Stimulated activated effector memory CD8-positive, alpha-beta T cell treated with anti-CD3 and anti-CD28 coated beads, Interleukin-12 subunit alpha, Interleukin-12 subunit beta, amount 100 ng/mL, for 72 hours (primary cell): Measurements from ENCODE around the gene SHB.

Experiments
- ATAC-seq: fragments of 150-1000 bp; cut with Tn5 transposase; 2 replicates; pipeline ENCODE4 v1.10.0; 2021
- DNase-seq, 2 donors: peaks; one replicate each; pipeline ENCODE4 v3.0.0; 2021 to 2022; ENCODE audit warnings: low spot score in 2 of 2
- H3K27ac Mint-ChIP-seq: one replicate; pipeline ENCODE4 v1.8.0; 2022; ENCODE audit warnings: mild to moderate bottlenecking, mixed read lengths
- H3K36me3 Mint-ChIP-seq: one replicate; pipeline ENCODE4 v1.8.0; 2022; ENCODE audit warnings: mild to moderate bottlenecking, mixed read lengths
- H3K4me1 Mint-ChIP-seq: one replicate; pipeline ENCODE4 v1.8.0; 2022; ENCODE audit warnings: mixed read lengths
- H3K4me3 Mint-ChIP-seq: one replicate; pipeline ENCODE4 v1.8.0; 2022; ENCODE audit warnings: mild to moderate bottlenecking, mixed read lengths
- H3K9me3 Mint-ChIP-seq: one replicate; pipeline ENCODE4 v1.8.0; 2022; ENCODE audit warnings: mixed read lengths

Gene SHB

GRCh38 chr9:37937366-37937765 is 131.7 kb downstream of the SHB start:
- no peak overlapping the region for H3K4me3 Mint-ChIP-seq
- H3K4me1 Mint-ChIP-seq: no peaks in the 10 kb centered on the region
- DNase-seq: no peak
- H3K9me3 Mint-ChIP-seq: no peaks in the 10 kb centered on the region
- ATAC-seq: no peak
- no peaks in the 10 kb centered on the region for H3K36me3 Mint-ChIP-seq
- no peak overlapping the region for H3K27ac Mint-ChIP-seq

- ATAC-seq (no peak), DNase-seq (no peak)
- Mint-ChIP-seq H3K4me1 (no peaks in the 10 kb centered on the region), H3K36me3 (no peaks in the 10 kb centered on the region), H3K27ac (no peak overlapping the region), H3K9me3 (no peaks in the 10 kb centered on the region), H3K4me3 (no peak overlapping the region)
These were observed 132.1 kb downstream of the SHB start for GRCh38 chr9:37936965-37937364.

DNA sequence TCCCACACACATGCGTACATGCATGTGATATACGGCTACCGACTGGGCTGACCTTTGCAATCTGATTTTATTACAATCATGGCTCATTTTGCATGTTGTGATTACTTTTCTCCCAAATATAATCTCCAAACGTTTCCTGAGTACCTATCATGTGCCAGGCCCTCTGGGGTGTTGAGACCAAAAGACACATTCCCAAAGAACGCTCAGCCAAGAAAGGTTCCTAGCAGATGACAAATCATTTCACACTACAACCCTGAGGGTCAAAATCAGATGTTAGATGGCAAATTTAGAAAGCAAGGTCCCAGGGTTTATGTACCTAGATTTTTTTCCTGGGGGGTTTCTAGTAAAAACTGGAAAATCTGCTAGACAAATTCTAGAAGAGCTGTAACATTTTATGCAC is 132.7 kb downstream of the SHB start:
- Mint-ChIP-seq H3K36me3 (no peaks in the 10 kb centered on the region), H3K27ac (no peak overlapping the region), H3K4me3 (no peak overlapping the region), H3K4me1 (no peaks in the 10 kb centered on the region), H3K9me3 (no peaks in the 10 kb centered on the region)
- ATAC-seq (no peak), DNase-seq (no peak)

DNA sequence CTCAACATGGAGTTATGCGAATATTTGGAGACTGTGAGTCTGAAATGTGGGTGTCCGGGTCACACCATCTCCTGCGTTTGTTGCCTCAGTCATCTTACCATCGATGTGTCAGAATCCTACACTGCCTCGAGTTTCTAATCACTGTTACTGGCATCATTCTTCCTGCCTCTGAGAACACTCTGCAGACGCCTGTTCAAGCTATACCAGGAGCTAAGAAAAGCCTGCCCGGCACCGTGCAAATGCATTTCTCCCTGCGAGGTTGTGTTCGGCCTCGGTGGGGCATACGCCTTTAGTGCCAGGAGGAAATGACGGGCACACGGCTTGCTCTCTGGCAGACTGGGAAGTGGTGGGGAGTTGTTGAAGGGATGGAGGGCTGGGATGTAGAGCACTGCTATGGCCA is 133.9 kb downstream of the SHB start:
- Mint-ChIP-seq H3K4me1 (no peaks in the 10 kb centered on the region), H3K27ac (no peak overlapping the region), H3K9me3 (no peaks in the 10 kb centered on the region), H3K36me3 (no peaks in the 10 kb centered on the region), H3K4me3 (no peak overlapping the region)
- DNase-seq (no peak), ATAC-seq (no peak)

DNA sequence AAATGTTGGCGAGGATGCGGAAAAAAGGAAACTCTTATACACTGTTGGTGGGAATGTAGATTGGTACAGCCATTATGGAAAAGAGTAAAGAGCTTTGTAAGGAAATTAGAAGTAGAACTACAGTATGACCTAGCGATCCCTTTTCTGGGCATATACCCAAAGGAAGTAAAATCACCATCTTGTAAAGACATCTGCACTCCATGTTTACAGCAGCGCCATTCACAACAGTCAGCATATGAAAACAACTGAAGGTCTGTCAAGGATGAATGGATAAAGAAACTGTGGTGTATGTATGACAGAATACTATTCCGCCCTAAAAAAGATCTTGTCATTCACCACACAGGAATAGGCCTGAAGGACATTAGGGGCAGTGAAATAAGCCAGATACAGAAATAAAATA is 137.4 kb downstream of the SHB start:
- Mint-ChIP-seq H3K36me3 (no peaks in the 10 kb centered on the region), H3K27ac (no peak overlapping the region), H3K4me1 (no peaks in the 10 kb centered on the region), H3K4me3 (no peak overlapping the region), H3K9me3 (no peaks in the 10 kb centered on the region)
- ATAC-seq (no peak), DNase-seq (no peak)

DNA sequence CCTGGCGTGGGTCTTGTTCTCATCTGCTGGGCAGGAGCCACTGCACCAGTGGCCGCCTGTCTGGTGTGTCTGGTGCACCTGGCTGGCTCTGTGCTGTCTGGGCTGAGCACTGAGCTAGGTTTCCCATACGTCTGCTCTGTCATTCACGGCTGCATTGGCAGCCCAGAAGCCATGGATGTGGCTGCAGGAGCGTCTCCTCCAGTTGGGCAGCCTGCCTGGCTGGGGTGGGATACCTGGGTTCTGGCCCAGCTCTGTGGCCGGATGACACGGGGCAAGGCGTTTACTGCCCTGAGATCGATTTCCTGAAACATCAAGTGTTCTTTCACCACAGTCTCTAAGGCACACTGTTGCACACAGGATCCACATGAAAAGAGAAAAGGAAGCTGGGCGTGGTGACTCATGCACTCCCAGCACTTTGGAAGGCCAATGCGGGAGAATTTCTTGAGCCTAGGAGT is 139.6 kb downstream of the SHB start:
- Mint-ChIP-seq H3K9me3 (no peaks in the 10 kb centered on the region), H3K36me3 (no peaks in the 10 kb centered on the region), H3K4me1 (no peaks in the 10 kb centered on the region), H3K27ac (no peak overlapping the region), H3K4me3 (no peak overlapping the region)
- DNase-seq (no peak), ATAC-seq (no peak)

DNA sequence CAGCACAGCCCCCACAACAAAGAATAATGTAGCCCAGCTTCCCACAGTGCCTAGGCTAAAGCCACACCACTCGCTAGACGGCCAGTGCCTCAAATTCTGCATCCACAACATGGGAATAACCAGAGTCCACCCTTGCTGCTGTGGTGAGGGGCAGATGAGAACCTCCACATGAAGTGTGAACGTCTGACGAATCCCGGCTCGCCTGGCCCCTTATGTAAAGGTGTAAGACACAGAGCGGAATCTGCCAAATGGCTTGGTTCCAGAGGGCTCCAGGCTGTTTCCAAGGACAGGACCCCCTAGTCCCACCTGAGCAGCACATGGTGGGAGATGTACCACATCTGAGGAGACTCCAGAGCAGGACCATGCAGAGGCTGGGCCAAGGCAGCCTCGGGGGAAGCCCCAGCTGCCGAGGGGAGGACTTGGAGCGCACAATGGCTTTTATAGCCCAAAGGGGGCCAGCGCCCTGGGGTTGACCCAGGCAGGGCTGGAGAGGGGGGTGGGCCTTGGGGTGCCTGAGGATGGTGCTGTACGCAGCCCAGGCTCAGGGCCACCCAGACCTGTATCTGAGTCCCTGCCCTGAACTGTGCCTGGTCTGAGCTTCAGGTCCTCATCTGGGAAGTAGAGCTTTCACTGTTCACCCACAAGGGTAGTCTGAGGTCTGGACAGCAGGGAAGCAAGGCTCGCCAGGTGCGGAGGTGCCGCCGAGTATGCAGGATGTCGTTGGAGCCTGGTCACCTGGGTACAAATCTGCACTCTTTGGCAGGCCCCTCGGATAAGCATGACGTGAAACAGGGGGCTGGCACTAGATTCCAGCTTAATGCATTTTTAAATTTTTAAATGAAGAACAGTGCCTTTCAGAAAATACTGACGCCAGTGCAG is 140.2 kb downstream of the SHB start:
- Mint-ChIP-seq H3K36me3 (no peaks in the 10 kb centered on the region), H3K9me3 (no peaks in the 10 kb centered on the region), H3K27ac (no peak overlapping the region), H3K4me3 (no peak overlapping the region), H3K4me1 (no peaks in the 10 kb centered on the region)
- ATAC-seq (peak; percentile 33), DNase-seq (no peak)

GRCh38 chr9:37927601-37928551 is 141.2 kb downstream of the SHB start:
- ATAC-seq (no peak), DNase-seq (no peak)
- Mint-ChIP-seq H3K36me3 (no peaks in the 10 kb centered on the region), H3K4me1 (no peaks in the 10 kb centered on the region), H3K27ac (no peak overlapping the region), H3K4me3 (no peak overlapping the region), H3K9me3 (no peaks in the 10 kb centered on the region)

GRCh38 chr9:37927132-37927531 is 141.9 kb downstream of the SHB start:
- ATAC-seq (no peak), DNase-seq (no peak)
- H3K9me3 Mint-ChIP-seq: no peaks in the 10 kb centered on the region
- H3K4me3 Mint-ChIP-seq: no peak overlapping the region
- H3K4me1 Mint-ChIP-seq: no peaks in the 10 kb centered on the region
- no peak overlapping the region for H3K27ac Mint-ChIP-seq
- H3K36me3 Mint-ChIP-seq: no peaks in the 10 kb centered on the region

DNA sequence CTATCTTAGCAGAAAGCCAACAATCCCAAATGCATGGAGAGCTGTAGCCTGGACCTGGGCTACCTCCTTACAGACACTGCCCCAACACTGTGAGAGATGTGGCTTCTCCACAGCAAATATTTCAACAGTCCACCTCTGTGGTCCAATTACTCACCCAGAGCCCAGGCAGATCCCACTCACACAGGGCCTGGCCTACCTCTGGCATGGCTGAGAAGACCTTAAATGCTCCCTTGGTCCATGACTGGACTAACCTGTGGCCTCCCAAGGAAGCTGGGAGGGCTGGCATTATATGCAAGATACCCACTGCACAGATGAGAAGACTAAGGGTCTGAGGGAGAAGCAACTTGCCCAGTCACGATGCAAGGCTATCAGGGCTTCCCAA is 142.3 kb downstream of the SHB start:
- no peaks in the 10 kb centered on the region for H3K9me3 Mint-ChIP-seq
- DNase-seq (no peak), ATAC-seq (no peak)
- no peaks in the 10 kb centered on the region for H3K4me1 Mint-ChIP-seq
- no peak overlapping the region for H3K27ac Mint-ChIP-seq
- H3K36me3 Mint-ChIP-seq: no peaks in the 10 kb centered on the region
- no peak overlapping the region for H3K4me3 Mint-ChIP-seq

DNA sequence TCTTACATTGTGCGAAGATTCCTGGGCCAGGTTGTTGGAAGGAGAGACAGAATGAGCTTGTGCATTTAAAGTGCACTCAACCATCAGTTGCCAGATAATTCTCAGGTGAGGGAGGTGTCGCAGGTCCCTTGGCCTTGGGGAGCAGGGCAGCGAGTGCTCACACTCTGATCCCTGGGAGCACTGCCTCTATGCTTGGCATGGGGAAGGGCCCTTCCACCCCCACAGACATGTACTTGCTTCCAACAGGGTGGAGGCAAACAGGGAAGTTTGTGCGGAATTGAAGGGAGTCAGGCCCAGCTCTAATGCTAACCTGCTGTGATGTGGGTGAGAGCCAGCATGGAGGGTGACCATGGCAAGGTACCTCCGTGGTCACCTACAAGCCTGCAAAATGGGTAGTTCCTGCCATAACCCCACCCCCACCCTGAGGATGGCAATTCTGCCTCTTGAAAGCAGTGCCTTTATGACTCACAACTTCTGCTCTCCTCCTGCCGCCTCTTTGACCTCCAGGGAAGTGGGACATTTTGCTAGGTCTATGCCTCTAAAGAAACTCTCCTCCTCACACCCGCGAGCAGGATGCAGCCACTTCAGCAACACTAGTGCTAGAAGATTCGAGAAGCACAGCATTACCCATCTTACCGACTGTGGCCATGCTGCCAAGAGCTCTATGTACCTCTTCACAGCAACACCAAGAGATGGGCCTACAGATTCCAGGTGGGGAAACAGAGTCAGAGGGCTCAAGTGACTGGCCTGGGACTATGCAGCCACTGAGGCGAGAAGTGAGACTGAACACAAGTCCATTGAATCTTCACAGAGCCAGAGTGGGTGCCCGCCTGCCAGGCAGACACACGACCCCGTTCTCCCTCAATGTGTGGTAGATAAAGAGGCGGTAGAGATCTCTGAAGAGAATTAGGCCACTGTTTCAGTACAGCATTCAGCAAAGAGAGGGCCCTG is 143.0 kb downstream of the SHB start:
- Mint-ChIP-seq H3K4me1 (peaks cover 3% of the 10 kb centered on the region), H3K27ac (no peak overlapping the region), H3K36me3 (no peaks in the 10 kb centered on the region), H3K4me3 (no peak overlapping the region), H3K9me3 (no peaks in the 10 kb centered on the region)
- no peak for DNase-seq
- no peak for ATAC-seq

- Mint-ChIP-seq H3K9me3 (no peaks in the 10 kb centered on the region), H3K36me3 (no peaks in the 10 kb centered on the region), H3K27ac (no peak overlapping the region), H3K4me3 (no peak overlapping the region), H3K4me1 (peaks cover 4% of the 10 kb centered on the region)
- DNase-seq (no peak), ATAC-seq (no peak)
These were observed 144.0 kb downstream of the SHB start for GRCh38 chr9:37925006-37925405.

DNA sequence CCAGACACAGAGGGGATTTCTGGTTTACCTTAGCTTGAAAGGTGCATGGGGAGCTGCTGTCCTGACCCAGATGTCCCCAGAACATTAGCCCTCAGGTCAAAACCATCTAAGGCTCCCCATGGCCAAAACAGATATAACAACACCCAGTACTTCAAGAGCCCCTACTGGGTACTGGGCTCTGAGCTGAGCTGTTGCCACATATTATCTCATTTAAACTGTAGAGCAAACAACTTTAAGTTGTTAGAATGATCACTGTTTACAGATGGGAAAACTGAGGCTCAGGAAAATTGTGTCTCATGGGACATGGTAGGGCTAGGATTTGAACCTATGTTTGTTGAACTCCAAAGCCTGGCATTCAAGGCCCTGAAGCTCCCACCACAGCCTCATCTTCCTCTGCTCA is 144.5 kb downstream of the SHB start:
- no peaks in the 10 kb centered on the region for H3K36me3 Mint-ChIP-seq
- no peak overlapping the region for H3K27ac Mint-ChIP-seq
- no peaks in the 10 kb centered on the region for H3K9me3 Mint-ChIP-seq
- peaks cover 4% of the 10 kb centered on the region for H3K4me1 Mint-ChIP-seq
- no peak overlapping the region for H3K4me3 Mint-ChIP-seq
- ATAC-seq (no peak), DNase-seq (no peak)

DNA sequence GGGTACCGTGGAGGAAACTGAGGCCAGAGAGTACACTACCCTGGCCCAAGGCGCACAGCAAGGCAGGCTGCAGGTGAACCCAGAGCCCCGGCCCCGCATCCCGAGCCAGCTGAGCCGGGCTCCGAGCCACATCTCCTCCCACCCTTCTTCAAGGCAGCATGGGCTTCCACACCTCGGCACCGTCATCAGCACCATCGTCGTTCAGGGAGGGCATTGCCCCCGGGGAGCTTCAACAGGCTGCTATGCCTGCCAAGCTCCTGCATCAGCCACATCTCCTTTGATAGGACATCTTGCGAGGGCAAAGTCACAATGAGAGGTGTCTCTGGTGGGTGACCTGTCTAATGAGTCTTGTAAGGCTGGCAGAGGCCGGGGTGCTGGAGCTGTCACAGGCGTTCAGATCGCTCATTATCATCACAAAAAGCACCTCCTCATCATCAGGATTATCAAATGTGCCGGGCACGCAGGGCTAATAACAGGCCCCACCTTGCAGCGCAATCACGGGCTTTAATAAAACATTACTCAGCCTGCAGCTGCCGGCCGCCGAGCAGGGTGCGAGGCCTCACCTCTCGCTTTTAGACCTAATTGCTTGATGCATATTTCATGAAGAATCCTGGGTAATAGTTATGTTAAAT is 145.1 kb downstream of the SHB start:
- no peak for ATAC-seq
- H3K4me3 Mint-ChIP-seq: no peak overlapping the region
- DNase-seq: no peak
- H3K9me3 Mint-ChIP-seq: no peaks in the 10 kb centered on the region
- H3K27ac Mint-ChIP-seq: no peak overlapping the region
- H3K4me1 Mint-ChIP-seq: peaks cover 4% of the 10 kb centered on the region
- H3K36me3 Mint-ChIP-seq: no peaks in the 10 kb centered on the region
